Endodermal cell (in vitro differentiated cells): ENCODE results near the gene ATXN10. TPM values are rescaled to one million over a fixed set of nuclear protein-coding genes. Genes with fewer than 3 reads are reported as not detected.
A peak's percentile ranks its signal among the peaks of the same experiment; 100 is the strongest.

Source experiments
- DNase-seq: peaks from one replicate; pipeline ENCODE4 v3.0.0-alpha.2; 2017
- H3K27ac ChIP-seq: 2 replicates; pipeline ENCODE4 v1.5.1; 2013; ENCODE audit warnings: mild to moderate bottlenecking, low read depth, low read length, moderate library complexity
- H3K27me3 ChIP-seq: 2 replicates; pipeline ENCODE4 v1.6.1; 2013; ENCODE audit warnings: mild to moderate bottlenecking, low read length, moderate library complexity; ENCODE audit not compliant: insufficient read depth, control insufficient read depth, poor library complexity, severe bottlenecking
- H3K36me3 ChIP-seq: 2 replicates; pipeline ENCODE4 v1.7.0; 2013; ENCODE audit warnings: mild to moderate bottlenecking, low read length, moderate library complexity; ENCODE audit not compliant: control insufficient read depth, insufficient read depth
- H3K4me1 ChIP-seq: one replicate; pipeline ENCODE4 v1.7.0; 2013; ENCODE audit warnings: low read length; ENCODE audit not compliant: control insufficient read depth, insufficient read depth
- H3K4me3 ChIP-seq: 2 replicates; pipeline ENCODE4 v1.5.1; 2013; ENCODE audit warnings: mild to moderate bottlenecking, low read length, moderate library complexity
- H3K9ac ChIP-seq: 2 replicates; pipeline ENCODE4 v1.6.1; 2013; ENCODE audit warnings: mild to moderate bottlenecking, low read length, moderate library complexity; ENCODE audit not compliant: poor library complexity, severe bottlenecking; ENCODE audit errors: extremely low read depth
- H3K9me3 ChIP-seq: 2 replicates; pipeline ENCODE4 v1.6.1; 2013; ENCODE audit warnings: mild to moderate bottlenecking, low read length, moderate library complexity; ENCODE audit not compliant: control insufficient read depth
- H3K27ac Mint-ChIP-seq: 2 replicates; pipeline ENCODE4 v1.8.0; 2020; ENCODE audit warnings: mixed read lengths
- H3K27me3 Mint-ChIP-seq: 2 replicates; pipeline ENCODE4 v1.8.0; 2021; ENCODE audit warnings: mild to moderate bottlenecking, mixed read lengths; ENCODE audit not compliant: insufficient read depth
- H3K36me3 Mint-ChIP-seq: 2 replicates; pipeline ENCODE4 v1.8.0; 2020; ENCODE audit warnings: low read depth, mixed read lengths
- H3K4me1 Mint-ChIP-seq: 2 replicates; pipeline ENCODE4 v1.8.0; 2020; ENCODE audit warnings: mixed read lengths
- H3K4me3 Mint-ChIP-seq: 2 replicates; pipeline ENCODE4 v1.8.0; 2020; ENCODE audit warnings: mild to moderate bottlenecking, moderate library complexity, mixed read lengths
- H3K9me3 Mint-ChIP-seq: 2 replicates; pipeline ENCODE4 v1.8.0; 2020; ENCODE audit warnings: mild to moderate bottlenecking, mixed read lengths
- CTCF ChIP-seq: fragments of 200-600 bp; sonication (generic); conservative IDR thresholded peaks from 2 replicates; pipeline ENCODE4 v1.5.0; 2021; ENCODE audit warnings: antibody characterized with exemption, mild to moderate bottlenecking
- WGBS, 2 experiments: methylation state at CpG; one replicate each; pipeline versions ENCODE4 v1.1.5 to v1.1.7; 2013; ENCODE audit warnings: missing lambda C conversion rate in 2 of 2, mixed read lengths in 1 of 2; ENCODE audit not compliant: insufficient coverage in 1 of 2, insufficient read length in 1 of 2; 5-methylcytosine and 5-hydroxymethylcytosine counted together
- microRNA-seq: library from miRNA; unstranded; fragments of <30 nt; microRNA quantifications from one replicate; pipeline ENCODE4 v1.2.0, GENCODE V29; 2020; ENCODE audit warnings: borderline microRNAs expressed
- total RNA-seq, 2 donors: library from RNA; stranded (reverse); fragmentation: NEBNext Ultra II Directional in 1 of 2; extraction: Animal tissue kit (Norgen Biotek cat#: 25700) in 1 of 2; gene quantifications; 2 replicates in 1 of 2; 3 replicates in 1 of 2; pipeline ENCODE4 v1.2.1, GENCODE V29; 2021

The ATXN10 gene
- total RNA-seq, 2 donors from 2014 or later = 223 to 266 TPM

GRCh38 chr22:45892681-45893461, 221.2 kb downstream of the ATXN10 start:
- no peaks in the 10 kb centered on the region for H3K36me3 Mint-ChIP-seq
- H3K9me3 ChIP-seq = no peaks in the 10 kb centered on the region
- no peaks in the 10 kb centered on the region for H3K4me1 Mint-ChIP-seq
- H3K27ac Mint-ChIP-seq = no peak overlapping the region
- H3K9me3 Mint-ChIP-seq = no peaks in the 10 kb centered on the region
- no peak overlapping the region for H3K9ac ChIP-seq
- TF ChIP-seq CTCF = no peak
- H3K4me3 ChIP-seq = no peak overlapping the region
- no peaks in the 10 kb centered on the region for H3K4me1 ChIP-seq
- no peaks in the 10 kb centered on the region for H3K36me3 ChIP-seq
- H3K27me3 Mint-ChIP-seq = no peaks in the 10 kb centered on the region
- peak; percentile 37 for DNase-seq
- H3K27ac ChIP-seq = no peak overlapping the region
- no peak overlapping the region for H3K4me3 Mint-ChIP-seq
- 91 to 92% methylated on average over 13 to 16 of the region's 16 CpGs for WGBS, 2 experiments
- no peaks in the 10 kb centered on the region for H3K27me3 ChIP-seq

- Mint-ChIP-seq H3K4me3 (no peak overlapping the region), H3K36me3 (no peaks in the 10 kb centered on the region), H3K9me3 (no peaks in the 10 kb centered on the region), H3K27me3 (no peaks in the 10 kb centered on the region), H3K27ac (no peak overlapping the region), H3K4me1 (no peaks in the 10 kb centered on the region)
- 81 to 87% methylated on average over 8 to 9 of the region's 9 CpGs for WGBS, 2 experiments
- Histone ChIP-seq H3K27me3 (no peaks in the 10 kb centered on the region), H3K4me1 (no peaks in the 10 kb centered on the region), H3K27ac (no peak overlapping the region), H3K36me3 (no peaks in the 10 kb centered on the region), H3K9ac (no peak overlapping the region), H3K4me3 (no peak overlapping the region), H3K9me3 (no peaks in the 10 kb centered on the region)
- DNase-seq = peak; percentile 35
- TF ChIP-seq CTCF = no peak
Measured at GRCh38 chr22:45893516-45893915, 221.9 kb downstream of the ATXN10 start.

Small RNA genes lying within 50 kb of the gene (microRNA-seq; reads per million reads assigned to microRNA genes)
- gene MIR4762 = not detected

Other genes with a start within 250 kb of the ATXN10 start
- gene FBLN1, start 169.0 kb upstream of the ATXN10 start, total RNA-seq = 100 to 1,000 TPM; 226 to 305 TPM